A549 (cell line): Measurements from ENCODE around the gene FCHSD1.

Experiments used
- CHD4 ChIP-seq: fragments of 200-600 bp; sonication (generic); IDR thresholded peaks from 2 replicates; pipeline ENCODE4 v1.6.1; 2016; ENCODE audit warnings: antibody characterized with exemption, mild to moderate bottlenecking, borderline replicate concordance
- CTCF ChIP-seq: fragments of >200 bp; sonication (Bioruptor Twin); formaldehyde crosslinking; IDR thresholded peaks from 3 replicates; pipeline ENCODE4 v1.5.1; 2016
- EP300 ChIP-seq, 2 experiments: fragments of >200 bp; sonication (Bioruptor Twin); formaldehyde crosslinking; IDR thresholded peaks; 2 replicates in 1 of 2; 3 replicates in 1 of 2; pipeline ENCODE4 v1.6.1; 2016 to 2017
- ESRRA ChIP-seq: fragments of 150-350 bp; IDR thresholded peaks from 2 replicates; pipeline ENCODE4 v1.6.1; 2014; ENCODE audit warnings: mild to moderate bottlenecking, low read length, borderline replicate concordance
- FOSL2 ChIP-seq, 2 experiments: fragments of 450-650 bp in 1 of 2; fragments of >200 bp in 1 of 2; sonication (Bioruptor Twin) in 1 of 2; formaldehyde crosslinking; IDR thresholded peaks; 2 replicates each; pipeline versions ENCODE4 v1.5.0 to v1.6.1; 2016 to 2020; ENCODE audit warnings: mild to moderate bottlenecking in 1 of 2, moderate library complexity in 1 of 2
- HDAC2 ChIP-seq: fragments of 200-600 bp; sonication (generic); IDR thresholded peaks from 2 replicates; pipeline ENCODE4 v1.6.1; 2016
- HMGXB4 ChIP-seq: fragments of 250-450 bp; sonication (Bioruptor Pico); IDR thresholded peaks from 2 replicates; pipeline ENCODE4 v1.5.0; 2021; ENCODE audit warnings: mild to moderate bottlenecking, moderate library complexity, borderline replicate concordance
- POLR2A ChIP-seq: IDR thresholded peaks from 2 replicates; pipeline ENCODE4 v1.6.1; 2012; ENCODE audit warnings: mild to moderate bottlenecking, low read length
- RARB ChIP-seq: fragments of 250-450 bp; sonication (Bioruptor Pico); IDR thresholded peaks from 2 replicates; pipeline ENCODE4 v1.8.0; 2021; ENCODE audit warnings: mild to moderate bottlenecking, moderate library complexity
- REST ChIP-seq: fragments of 200-600 bp; sonication (generic); IDR thresholded peaks from 2 replicates; pipeline ENCODE4 v1.6.1; 2016; ENCODE audit warnings: antibody characterized with exemption, mild to moderate bottlenecking, moderate library complexity
- RNF2 ChIP-seq: fragments of 200-600 bp; sonication (generic); IDR thresholded peaks from 2 replicates; pipeline ENCODE4 v1.6.1; 2016; ENCODE audit warnings: low read depth, mild to moderate bottlenecking, antibody characterized with exemption, moderate library complexity, borderline replicate concordance

- TF ChIP-seq CTCF (no peak), RNF2 (no peak), RARB (CRISPR knock-in tag) (no peak), FOSL2 (IDR thresholded peaks at IDR 0.05) (no peak), FOSL2 (CRISPR knock-in tag; IDR thresholded peaks at IDR 0.05) (no peak), REST (no peak), POLR2A (no peak), CHD4 (no peak), HDAC2 (no peak), ESRRA (no peak), HMGXB4 (CRISPR knock-in tag) (no peak), EP300 (IDR thresholded peaks at IDR 0.05) (no peak)
Observed at GRCh38 chr5:141691286-141691866, 40.2 kb upstream of the FCHSD1 start.
